HG03558 (cell line): Measurements from ENCODE around the gene USH2A.

Source experiments
- ATAC-seq: cut with Tn5 transposase; IDR thresholded peaks from one replicate; pipeline ENCODE4 v1.9.1; 2021; ENCODE audit warnings: moderate number of reproducible peaks; ENCODE audit not compliant: unreplicated experiment; ENCODE audit errors: extremely low read depth

The USH2A gene

DNA sequence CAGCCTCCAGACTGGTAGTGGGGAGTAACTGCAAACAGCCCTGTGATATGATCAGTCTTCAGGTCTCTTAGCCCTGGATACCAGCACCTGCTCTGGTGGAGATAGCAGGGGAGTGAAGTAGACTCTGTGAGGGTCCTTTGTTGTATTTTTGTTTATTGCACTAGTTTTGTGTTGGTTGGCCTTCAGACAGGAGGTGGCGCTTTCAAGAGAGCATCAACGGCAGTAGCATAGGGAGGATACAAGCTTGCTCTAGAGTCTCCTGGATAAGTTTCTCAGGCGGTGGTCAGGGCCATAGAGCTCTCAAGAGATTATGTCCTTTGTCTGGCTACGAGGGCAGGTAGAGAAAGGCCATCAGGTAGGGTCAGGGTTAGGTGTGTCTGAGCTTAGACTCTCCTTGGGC, 116.4 kb downstream of the USH2A start:
- ATAC-seq: no peak

DNA sequence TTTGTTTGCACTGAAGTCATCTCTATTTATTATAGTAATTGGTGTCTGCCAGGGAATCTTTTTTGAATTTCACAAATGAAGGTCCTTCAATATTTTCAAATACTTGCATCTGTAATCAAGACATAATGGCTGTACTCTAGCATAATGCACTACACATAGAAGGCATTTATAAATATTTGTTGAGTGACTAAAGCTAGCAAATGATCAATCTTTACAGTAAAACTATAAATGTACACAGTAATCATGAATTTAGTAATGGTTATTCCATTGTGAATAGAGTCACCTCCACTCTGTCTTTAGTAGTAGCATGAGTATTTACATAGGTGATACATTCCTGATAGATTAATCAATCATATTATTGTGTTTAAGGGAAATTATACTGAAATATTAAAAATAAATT, 119.6 kb downstream of the USH2A start:
- ATAC-seq: no peak

DNA sequence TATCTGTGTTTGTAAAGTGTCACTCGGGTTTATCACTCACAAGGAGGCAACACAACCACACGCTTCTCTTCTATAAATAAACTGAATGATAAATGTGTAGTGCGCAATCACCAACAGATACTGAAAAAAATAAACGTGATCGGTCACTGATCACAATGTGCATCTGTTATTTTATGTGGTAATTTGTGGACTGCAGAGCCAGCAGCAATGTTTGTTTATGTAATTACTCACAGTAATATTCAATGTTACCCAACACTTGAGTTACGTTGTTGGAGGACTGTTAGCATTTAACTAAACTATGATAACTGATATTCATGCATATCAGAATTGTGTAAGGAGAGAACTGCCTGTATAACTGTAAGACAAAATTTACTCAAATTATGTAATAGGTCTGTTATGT, 129.6 kb downstream of the USH2A start:
- ATAC-seq: no peak

DNA sequence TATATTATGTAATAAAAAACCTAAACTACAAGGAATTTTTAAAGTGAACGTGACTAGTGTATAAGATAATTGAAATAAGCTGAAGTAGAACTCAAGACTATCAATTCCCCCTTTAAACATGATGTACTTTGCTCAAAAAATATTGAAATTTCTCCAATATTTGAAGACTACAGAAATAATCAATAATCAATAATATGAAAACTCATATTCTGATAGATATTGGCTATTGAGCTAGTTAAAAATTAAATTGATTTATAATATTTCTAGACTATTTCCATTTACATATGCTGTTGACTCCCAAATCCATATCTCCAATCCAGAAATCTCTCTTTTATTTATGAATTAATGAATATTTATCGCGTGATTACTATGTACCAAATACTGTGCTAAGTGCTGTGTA, 133.2 kb downstream of the USH2A start:
- ATAC-seq: no peak

DNA sequence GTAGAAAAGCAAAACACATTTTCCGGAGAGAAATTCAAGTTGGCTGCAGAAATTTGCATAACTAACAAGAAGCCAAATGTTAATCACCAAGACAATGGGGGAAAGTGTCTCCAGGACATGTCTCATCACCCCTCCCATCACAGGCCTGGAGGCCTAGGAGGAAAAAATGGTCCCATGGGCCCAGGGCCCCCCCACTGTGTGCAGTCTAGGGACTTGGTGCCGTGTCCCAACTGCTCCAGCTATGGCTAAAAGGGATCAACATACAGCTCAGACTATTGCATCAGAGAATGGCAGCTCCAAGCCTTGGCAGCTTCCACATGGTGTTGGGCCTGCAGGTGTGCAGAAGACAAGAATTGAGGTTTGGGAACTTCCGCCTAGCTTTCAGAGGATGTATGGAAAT, 138.2 kb downstream of the USH2A start:
- ATAC-seq: no peak

DNA sequence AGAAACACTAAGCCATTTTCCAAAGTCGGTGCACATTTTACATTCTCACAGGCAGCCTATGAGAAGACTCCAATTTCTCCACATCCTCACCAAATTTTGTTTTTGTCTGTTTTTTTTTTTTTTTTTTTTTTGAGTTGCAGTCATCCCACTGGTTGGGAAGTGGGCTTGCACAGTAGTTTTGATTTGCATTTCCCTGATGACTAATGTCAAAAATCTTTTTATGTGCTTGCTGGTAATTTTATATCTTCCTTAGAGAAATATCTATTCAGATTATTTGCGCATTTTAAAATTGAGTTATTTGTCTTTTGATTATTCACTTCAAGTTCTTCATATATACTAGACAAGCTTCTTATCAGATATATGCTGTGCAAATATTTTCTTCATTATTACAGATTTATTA, 141.5 kb downstream of the USH2A start:
- no peak for ATAC-seq

DNA sequence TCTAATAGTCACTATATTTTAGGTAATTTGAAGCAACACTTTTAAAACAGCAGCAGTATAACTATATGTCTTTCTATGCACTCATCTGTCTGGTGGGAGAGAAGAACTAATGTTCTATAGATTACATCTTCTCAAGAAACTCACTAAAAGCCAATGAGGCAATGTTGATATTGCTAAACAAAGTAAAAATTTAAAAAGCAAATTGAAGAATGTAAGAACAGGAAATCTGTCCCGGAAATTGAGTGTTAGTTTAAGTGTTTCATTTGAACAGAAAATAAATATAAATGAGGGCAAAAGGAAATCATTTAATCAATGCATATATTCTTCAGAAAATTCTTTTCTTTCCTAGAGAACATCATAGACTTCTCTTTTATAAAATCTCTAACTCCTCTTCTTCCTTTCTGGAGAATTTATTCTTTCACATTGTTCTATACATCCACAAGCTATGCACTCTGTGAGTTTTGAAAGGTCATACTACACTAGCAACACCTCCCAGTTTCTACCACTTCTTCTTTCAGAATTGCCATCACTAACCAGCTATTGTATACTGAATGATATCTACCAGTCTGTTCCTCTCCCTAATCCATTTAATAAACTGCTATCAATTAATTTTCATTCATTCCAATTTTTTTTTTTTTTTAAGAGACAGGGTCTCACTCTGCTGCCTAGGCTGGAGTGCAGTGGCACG, 153.0 kb downstream of the USH2A start:
- no peak for ATAC-seq

DNA sequence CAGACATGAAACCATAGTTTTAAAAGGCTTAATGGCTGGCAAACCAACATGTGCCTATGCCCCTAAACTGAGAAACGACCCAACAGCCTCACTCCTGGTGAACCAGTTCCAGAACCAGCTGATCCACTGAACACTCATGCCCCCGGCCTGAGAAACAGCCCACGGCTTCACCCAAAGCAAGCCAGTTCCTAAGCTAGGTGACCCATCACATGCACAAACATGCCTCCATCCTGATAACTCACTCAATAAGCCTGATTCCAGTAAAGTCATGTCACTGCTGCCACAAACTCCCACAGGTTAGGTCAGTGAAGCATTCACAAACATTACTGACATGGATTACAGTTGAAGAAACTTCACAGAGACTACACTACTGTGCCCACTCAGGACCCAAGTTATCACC, 161.6 kb downstream of the USH2A start:
- ATAC-seq: no peak

DNA sequence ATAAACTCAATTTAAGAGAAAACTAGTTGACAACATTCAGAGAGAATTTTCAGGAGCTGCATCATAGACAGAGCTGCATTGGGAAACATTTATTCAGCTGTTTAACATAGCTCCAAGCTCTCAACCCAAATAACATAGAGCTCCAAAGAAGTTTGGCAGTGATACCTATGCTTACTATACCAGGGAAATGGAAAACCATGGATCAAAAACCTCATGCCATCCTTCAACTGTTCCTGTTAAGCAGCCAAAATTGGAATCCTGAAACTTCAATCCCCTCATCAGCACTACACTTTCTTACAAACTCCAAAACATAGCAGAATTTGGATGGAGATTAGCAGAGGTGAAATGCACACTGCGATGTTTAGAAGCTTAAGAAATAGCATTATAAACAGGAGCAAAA, 164.4 kb downstream of the USH2A start:
- no peak for ATAC-seq

DNA sequence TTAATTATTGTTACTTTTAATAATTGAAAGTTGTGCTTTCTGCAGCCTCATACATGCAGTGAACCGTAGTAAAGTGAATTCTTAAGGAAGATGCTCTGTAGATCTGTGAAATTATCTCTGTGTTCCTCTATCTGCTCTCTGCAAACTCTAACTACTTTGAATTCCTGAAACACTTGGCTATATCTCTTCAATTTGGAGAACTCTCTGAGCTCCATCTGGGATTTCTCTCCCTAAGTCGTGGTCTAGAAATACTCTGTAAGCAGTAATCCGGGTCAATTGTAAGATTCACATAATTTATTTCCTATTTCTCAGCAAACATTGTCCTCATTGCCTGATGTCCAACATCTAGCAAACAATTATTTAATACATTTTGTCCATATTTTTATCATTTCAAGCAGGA, 164.9 kb downstream of the USH2A start:
- ATAC-seq: no peak

DNA sequence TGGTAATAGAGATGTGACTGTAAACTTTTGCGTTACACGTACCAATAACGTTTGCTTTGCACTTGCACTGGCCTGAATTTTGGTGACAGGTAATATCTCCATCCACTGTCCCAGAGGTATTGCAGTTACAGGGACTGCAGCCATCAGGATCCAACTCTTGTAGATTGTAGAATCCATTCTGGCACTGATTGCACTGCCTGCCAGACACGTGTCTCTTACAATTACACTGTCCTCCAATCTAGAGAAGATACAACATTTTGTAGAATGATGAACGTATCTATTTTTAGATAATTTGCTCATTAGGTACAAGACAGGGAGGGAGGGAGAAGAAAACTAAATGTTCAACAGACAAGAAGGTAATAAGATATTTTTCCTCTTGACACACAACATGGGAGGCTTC, 172.4 kb downstream of the USH2A start:
- no peak for ATAC-seq

DNA sequence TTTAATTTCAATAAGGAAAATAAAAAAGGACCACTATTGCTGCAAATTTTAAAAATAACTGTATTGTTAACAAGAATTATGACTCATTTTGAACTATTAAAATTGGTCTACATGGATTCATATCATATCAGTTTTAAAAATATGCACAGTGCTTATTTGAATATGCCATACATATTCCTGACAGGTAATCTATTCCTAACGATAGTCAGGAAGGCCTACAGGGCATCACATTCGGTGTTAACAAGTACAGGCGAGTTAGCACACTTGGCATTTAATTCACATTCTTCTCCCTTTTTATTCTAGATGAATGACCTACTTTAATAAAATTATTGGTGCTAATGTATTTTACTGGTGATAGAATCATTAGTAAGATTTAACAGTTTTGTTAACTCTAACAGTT, 174.6 kb downstream of the USH2A start:
- no peak for ATAC-seq

DNA sequence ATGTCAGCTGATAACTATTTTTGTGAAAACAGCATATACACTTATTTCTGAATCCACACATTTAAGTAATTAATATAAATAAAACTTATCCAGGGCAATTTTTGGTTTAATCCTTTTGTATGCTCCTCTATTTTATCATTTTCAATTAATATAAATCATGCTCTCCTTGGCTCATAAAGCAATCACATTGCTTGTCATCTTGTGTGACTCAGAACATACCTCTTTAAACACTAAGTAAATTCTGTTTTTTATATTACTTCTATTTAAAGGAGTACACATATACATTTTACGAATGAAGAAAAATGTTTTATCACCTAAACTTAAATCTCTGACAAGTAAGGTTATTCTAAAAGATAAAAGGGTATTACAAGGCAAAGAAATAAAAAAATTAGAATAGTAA, 175.3 kb downstream of the USH2A start:
- no peak for ATAC-seq

DNA sequence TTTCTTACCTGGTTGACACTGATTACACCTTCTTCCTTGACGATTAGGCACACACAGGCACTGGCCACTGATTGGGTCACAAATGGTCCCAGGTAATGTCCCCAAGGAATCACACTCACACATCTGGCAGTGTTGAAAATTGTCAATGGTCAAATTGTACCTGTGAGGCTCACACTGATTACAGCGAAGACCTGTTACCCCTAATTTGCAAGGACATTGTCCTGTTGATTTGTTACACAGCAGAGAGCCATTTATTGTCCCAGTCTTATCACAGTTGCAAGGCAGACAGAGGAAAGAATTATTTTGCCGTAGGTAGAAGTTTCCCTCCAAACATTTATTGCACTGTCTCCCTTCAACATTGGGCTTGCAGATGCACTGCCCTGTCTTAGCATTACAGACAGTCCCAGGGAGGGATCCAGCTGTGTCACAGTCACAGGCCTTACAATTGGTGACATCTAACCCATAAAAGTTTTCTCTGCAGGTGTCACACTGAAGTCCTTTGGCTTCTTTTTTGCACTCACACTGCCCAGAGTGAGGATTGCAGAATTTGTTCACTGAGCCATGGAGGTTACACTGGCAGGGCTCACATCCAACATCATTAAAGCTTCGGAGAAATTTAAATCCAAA, 176.6 kb downstream of the USH2A start:
- ATAC-seq: no peak

DNA sequence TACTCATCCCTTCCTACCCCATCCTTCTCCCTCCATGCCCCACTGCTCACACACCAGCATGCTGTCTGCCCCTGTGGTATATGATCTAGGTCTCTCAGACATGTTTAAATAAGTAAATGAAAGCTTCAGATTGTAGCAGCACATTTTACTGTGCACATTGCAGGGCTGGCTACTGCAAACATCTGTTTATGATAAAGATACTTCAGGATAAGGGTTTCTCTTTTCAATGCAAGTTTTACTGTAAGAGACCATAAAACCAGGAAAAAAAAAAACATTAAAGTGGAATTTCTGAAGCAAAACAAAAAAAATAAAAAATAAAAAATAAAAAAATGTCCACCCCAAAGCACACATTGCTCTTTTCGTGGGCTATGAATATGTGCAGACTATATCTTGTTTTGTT, 184.4 kb downstream of the USH2A start:
- no peak for ATAC-seq

DNA sequence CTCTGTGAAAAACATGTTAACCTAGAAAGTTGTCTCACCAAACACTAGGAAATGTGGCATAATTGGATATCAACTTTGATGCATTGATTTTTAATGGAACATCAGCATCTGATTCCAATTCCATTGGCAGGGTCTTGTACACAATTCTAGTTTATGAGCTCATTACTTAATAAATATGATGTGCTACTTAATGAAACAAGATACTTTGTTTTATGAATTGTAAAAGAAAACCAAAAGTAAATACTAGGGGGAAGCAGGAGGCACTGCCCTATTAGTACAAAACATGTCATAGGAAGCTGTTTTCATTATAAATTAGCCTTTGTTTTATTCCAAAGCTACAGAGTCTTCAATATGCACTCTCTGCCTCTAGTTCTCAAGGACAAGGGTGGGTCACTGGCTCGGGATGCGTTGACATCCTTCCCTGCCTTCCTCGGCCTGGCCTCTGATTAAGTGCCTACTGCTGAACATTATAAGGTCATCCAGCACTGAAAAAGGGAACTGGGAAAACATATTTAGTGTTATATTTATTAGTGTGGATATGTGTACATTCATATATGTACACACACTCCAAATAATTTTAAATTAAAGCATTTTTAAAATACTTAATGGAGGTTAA, 185.2 kb downstream of the USH2A start:
- no peak for ATAC-seq

DNA sequence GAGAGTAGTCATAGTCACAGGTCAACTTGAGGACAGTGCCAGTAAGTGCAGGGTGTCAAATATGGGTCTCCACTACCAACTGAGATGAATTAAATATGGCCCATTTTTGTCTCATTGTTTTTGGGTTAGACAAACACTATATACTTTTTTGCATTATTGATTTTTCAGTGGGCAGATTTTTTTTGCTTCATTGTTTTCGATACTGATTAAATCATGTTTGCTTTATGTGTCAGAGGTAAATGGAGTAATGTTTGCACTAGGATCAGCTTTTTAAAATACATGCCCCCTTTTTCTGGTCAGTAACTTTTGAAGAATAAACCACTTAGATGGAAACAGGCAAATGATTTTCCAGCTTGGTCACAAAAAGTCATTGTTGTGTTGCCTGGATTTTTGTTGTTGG, 199.0 kb downstream of the USH2A start:
- no peak for ATAC-seq

DNA sequence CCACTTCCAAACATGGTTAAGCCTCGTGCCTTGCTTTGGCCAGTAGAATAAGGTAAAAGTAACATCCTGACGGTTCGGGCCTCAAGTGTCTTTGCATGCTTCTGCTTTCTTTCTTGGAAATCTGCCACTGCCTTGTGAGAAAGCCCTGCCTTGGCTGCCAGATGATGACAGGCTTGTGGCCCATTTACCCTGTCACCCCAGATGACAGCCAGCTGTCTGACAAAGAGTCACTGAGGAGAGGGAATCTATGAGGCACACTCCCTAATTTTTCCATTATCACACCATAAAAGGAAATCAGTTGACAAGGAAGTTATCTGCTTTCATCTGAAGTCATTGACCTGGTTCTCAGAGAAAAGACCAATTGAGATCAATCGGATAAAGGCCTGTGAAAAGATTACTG, 199.8 kb downstream of the USH2A start:
- ATAC-seq: no peak

DNA sequence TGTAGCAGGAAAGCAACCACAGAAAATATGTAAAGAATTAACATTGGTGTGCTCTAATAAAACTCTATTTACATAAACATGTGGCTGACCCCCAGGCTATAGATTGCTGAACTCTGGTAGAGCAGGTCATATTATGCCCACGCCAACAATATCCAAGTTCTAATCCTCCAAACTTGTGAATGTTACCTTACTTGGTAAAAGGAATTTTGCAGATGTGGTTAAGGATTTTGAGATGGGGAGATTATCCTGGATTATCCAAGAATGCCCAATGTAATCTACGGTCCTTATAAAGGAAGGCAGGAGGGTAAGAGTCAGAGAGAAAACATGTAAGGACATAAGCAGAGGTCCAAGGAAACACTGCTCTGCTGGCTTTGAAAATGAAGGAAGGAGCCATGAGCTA, 201.0 kb downstream of the USH2A start:
- no peak for ATAC-seq

DNA sequence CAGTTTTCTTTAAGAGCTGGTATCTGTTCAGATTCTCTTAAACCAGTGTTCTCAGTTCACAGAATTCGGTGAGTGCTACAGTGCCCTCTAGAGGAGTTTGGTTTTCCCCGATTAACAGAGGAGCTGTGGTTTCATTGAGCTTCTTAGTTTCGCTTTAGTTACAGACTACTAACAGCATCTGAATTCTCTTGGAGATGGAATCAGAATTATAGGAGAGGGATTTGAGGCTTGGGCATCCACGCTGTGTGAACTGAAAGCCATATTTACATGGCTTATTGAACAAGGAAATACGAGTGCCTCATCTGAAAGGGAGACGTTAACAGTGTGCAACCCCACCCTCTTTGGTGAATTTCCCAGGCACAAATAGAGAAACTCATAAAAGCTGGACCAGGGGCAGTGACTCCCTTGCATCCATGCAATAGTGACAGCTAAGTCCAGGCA, 202.0 kb downstream of the USH2A start:
- ATAC-seq: peak; percentile 99

DNA sequence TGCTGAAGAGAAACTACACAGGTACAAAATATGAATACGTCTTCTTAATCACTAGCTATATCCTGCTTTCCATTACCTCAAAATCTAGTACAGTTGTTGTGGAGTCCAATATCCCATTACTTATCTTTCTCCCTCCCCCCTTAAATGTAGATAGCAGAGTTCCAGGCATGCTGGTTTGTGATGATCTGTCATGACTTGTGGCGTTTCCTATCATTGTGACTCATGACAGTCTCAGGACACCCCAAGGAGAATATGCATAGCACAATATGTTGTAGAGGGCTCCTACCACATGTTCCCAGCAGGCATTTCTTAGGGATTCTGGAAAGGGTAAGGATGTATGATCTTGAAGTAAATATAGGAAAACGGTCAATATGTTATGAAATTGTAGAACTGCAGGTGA, 206.9 kb downstream of the USH2A start:
- ATAC-seq: no peak

DNA sequence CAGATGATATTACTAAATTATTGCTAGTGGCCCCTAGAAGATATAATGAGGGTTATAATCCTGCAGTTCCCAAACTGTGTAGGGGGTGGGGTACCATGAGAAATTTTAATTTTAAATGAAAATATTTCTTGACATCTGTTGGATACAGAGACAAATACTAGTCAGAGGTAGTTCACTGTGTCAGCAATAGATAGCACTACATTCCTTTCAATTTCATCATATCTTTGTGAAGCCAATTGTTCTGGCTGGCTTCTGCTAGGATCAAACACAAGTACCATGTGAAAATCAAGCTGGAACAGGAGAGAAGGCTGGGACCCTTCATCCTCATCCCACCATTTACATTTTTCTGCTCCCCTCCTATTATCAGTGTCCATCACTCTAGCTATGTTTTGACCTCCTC, 208.1 kb downstream of the USH2A start:
- no peak for ATAC-seq
